Breast epithelium (tissue), 3 donors: ENCODE results near the gene ALK.

Source experiments
- POLR2A ChIP-seq: fragments of 450-650 bp; IDR thresholded peaks from one replicate; pipeline ENCODE4 v1.6.1; 2016; ENCODE audit warnings: antibody characterized with exemption, mild to moderate bottlenecking, moderate library complexity
- POLR2AphosphoS5 ChIP-seq, 3 donors: sonication (generic); formaldehyde crosslinking; IDR thresholded peaks; one replicate each; pipeline ENCODE4 v1.6.1; 2017; ENCODE audit warnings: antibody characterized with exemption in 3 of 3
- TF ChIP-seq, protein P1 (sequence below), 3 donors: fragments of 450-650 bp; IDR thresholded peaks; one replicate each; pipeline ENCODE4 v1.5.1; 2016 to 2017; ENCODE audit warnings: antibody characterized with exemption in 3 of 3, mild to moderate bottlenecking in 3 of 3, moderate library complexity in 3 of 3

- TF ChIP-seq POLR2A: no peak
- TF ChIP-seq, protein P1, sequence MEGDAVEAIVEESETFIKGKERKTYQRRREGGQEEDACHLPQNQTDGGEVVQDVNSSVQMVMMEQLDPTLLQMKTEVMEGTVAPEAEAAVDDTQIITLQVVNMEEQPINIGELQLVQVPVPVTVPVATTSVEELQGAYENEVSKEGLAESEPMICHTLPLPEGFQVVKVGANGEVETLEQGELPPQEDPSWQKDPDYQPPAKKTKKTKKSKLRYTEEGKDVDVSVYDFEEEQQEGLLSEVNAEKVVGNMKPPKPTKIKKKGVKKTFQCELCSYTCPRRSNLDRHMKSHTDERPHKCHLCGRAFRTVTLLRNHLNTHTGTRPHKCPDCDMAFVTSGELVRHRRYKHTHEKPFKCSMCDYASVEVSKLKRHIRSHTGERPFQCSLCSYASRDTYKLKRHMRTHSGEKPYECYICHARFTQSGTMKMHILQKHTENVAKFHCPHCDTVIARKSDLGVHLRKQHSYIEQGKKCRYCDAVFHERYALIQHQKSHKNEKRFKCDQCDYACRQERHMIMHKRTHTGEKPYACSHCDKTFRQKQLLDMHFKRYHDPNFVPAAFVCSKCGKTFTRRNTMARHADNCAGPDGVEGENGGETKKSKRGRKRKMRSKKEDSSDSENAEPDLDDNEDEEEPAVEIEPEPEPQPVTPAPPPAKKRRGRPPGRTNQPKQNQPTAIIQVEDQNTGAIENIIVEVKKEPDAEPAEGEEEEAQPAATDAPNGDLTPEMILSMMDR (IDR thresholded peaks at IDR 0.05): no peak
- TF ChIP-seq POLR2AphosphoS5 (IDR thresholded peaks at IDR 0.05): no peak
Measured at GRCh38 chr2:29918941-29919340, 2.4 kb downstream of the ALK start.
